Measurements from ENCODE around the gene SLC17A7.

SLC17A7 gene

GRCh38 chr19:49425922-49426592, 15.3 kb downstream of the SLC17A7 start:
- no peak for DNase-seq

GRCh38 chr19:49425178-49425577, 16.1 kb downstream of the SLC17A7 start, which contains the start of gene GFY:
Gene GFY (plus strand): TSS chr19:49425388. CDS start chr19:49426431, 1,043 bp downstream.
- DNase-seq: no peak

GRCh38 chr19:49423985-49424303, 17.4 kb downstream of the SLC17A7 start:
- no peak for DNase-seq

- DNase-seq: no peak
Observed at GRCh38 chr19:49423071-49423984, 18.0 kb downstream of the SLC17A7 start, which contains the start of gene PTH2. Gene PTH2 (minus strand): TSS chr19:49423441. CDS start chr19:49423339, 102 bp downstream.

GRCh38 chr19:49422407-49423070, 18.8 kb downstream of the SLC17A7 start:
- DNase-seq: peak; percentile 8

GRCh38 chr19:49421878-49422202, 19.5 kb downstream of the SLC17A7 start:
- DNase-seq: no peak

- DNase-seq: peak; percentile 60
Observed at GRCh38 chr19:49421039-49421877, 20.1 kb downstream of the SLC17A7 start.

GRCh38 chr19:49420227-49420626, 21.1 kb downstream of the SLC17A7 start:
- DNase-seq: no peak

GRCh38 chr19:49419173-49419572, 22.2 kb downstream of the SLC17A7 start:
- DNase-seq: no peak

- no peak for DNase-seq
Observed at GRCh38 chr19:49418511-49418910, 22.8 kb downstream of the SLC17A7 start.

- DNase-seq: no peak
Observed at GRCh38 chr19:49417088-49417487, 24.2 kb downstream of the SLC17A7 start.

- no peak for DNase-seq
Observed at GRCh38 chr19:49415810-49416200, 25.5 kb downstream of the SLC17A7 start.

- DNase-seq: no peak
Observed at GRCh38 chr19:49415102-49415809, 26.1 kb downstream of the SLC17A7 start.

GRCh38 chr19:49414256-49414655, 27.1 kb downstream of the SLC17A7 start:
- DNase-seq: no peak

- no peak for DNase-seq
Observed at GRCh38 chr19:49413348-49413747, 28.0 kb downstream of the SLC17A7 start.

- DNase-seq: no peak
Observed at GRCh38 chr19:49411681-49412326, 29.5 kb downstream of the SLC17A7 start.

- DNase-seq: no peak
Observed at GRCh38 chr19:49409441-49410029, 31.8 kb downstream of the SLC17A7 start.

- no peak for DNase-seq
Observed at GRCh38 chr19:49408816-49409440, 32.4 kb downstream of the SLC17A7 start.

- no peak for DNase-seq
Observed at GRCh38 chr19:49407482-49408015, 33.8 kb downstream of the SLC17A7 start.

- DNase-seq: no peak
Observed at GRCh38 chr19:49407079-49407478, 34.2 kb downstream of the SLC17A7 start.

Data from NCI-H1092 treated with DMSO at 0.1 percent for 48 hours (cell line).